GM20431 (cell line): Measurements from ENCODE around the gene LDLRAD4.

Experiments
- in situ Hi-C: fragments of 300-500 bp; cut with MseI, MboI; formaldehyde crosslinking; loops from one replicate; pipeline ENCODE4 v1.15.0; 2020; ENCODE audit warnings: low sequenced_read_pairs; ENCODE audit not compliant: unreplicated experiment

LDLRAD4 gene

DNA sequence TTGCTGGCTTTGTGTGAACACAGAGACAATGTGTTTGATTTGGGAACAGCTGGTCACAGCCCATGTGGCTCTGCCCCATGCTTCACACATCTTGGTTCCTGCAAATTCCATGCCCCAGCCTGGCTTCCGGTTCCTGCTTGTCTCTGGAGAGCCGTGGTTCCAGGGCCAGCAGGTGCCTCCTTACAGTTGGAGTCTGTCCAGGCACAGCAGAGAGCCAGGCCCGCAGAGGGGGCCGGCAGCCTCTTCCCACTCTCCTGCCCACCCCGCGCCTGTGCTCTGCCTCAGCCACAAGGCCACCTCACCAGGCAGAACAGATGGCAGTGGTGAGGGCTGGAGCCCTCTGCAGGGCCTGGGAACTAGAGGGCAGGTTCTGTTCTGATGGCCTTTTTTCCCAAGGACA, 81.5 kb downstream of the LDLRAD4 start:
- in situ Hi-C loops: no loop called here

DNA sequence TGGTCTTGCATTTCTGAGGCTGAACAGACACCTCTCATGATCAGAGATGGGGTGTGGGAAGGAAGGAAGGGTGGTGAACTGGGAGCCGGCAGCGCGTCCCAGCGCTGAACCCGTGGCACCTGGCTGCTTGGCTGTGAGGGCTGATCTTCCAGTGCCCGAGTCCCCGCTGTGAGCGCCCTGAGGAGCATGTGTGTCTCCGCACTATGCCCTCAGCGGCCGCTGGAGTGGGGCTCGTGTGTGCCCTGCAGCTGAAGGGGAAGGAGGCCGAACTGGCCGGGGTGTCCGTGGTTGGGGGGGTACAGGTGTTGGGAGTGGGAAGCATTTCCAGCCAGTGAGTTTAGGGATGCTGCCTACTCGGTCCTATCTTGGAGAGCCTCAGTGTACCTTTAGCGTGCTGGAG, 82.2 kb downstream of the LDLRAD4 start:
- in situ Hi-C loops: no loop called here

DNA sequence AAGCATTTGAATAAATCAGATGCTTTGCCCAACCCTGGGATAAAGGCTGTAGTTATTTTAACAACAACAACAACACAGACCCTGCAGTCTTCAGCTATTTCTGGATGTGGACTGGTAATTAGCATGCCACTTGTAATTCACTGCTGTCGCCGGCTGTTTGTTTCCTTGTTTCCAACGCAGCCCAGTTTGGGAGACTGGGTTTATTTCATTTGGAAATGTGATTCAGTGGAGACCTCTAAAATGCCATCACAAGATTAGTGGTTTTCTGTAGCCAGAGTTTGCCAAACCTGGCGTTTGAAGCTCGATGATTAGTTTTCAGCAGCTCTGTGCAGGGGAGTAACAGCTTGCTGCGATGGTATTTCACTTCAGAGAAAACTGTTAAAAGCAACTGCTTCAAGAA, 83.5 kb downstream of the LDLRAD4 start:
- in situ Hi-C loops: no loop called here

- in situ Hi-C loops: no loop called here
These were observed 84.1 kb downstream of the LDLRAD4 start for GRCh38 chr18:13302457-13303225.

GRCh38 chr18:13303756-13304364, 85.3 kb downstream of the LDLRAD4 start:
- in situ Hi-C loops: no loop called here

- in situ Hi-C loops: no loop called here
These were observed 86.7 kb downstream of the LDLRAD4 start for GRCh38 chr18:13305301-13305700.

GRCh38 chr18:13306583-13306982, 88.0 kb downstream of the LDLRAD4 start:
- in situ Hi-C loops: no loop called here

- in situ Hi-C loops: no loop called here
These were observed 89.8 kb downstream of the LDLRAD4 start for GRCh38 chr18:13308369-13308768.

- in situ Hi-C loops: no loop called here
These were observed 90.6 kb downstream of the LDLRAD4 start for GRCh38 chr18:13309031-13309747.

- in situ Hi-C loops: no loop called here
These were observed 91.4 kb downstream of the LDLRAD4 start for GRCh38 chr18:13309748-13310670.

DNA sequence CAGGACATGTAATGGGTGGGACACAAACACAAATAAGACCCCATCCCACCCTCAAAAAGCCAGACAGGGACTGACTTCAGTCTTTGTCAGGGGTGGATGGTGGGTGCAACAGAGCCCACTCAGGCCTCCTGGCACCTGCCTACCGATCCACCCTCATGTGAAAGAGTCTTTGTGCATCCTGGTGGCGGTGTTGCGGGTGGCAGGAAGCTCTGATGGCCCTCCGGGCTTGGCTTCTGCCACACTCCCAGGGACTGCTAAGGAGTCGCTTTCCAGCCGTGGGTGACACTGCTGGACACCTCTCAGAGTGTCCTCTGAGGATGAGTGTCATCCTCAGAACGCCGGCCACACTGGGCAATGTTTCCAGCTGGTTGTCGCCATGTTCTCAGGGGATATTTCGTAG, 92.6 kb downstream of the LDLRAD4 start:
- in situ Hi-C loops: no loop called here

- in situ Hi-C loops: no loop called here
These were observed 94.0 kb downstream of the LDLRAD4 start for GRCh38 chr18:13312515-13312914.

DNA sequence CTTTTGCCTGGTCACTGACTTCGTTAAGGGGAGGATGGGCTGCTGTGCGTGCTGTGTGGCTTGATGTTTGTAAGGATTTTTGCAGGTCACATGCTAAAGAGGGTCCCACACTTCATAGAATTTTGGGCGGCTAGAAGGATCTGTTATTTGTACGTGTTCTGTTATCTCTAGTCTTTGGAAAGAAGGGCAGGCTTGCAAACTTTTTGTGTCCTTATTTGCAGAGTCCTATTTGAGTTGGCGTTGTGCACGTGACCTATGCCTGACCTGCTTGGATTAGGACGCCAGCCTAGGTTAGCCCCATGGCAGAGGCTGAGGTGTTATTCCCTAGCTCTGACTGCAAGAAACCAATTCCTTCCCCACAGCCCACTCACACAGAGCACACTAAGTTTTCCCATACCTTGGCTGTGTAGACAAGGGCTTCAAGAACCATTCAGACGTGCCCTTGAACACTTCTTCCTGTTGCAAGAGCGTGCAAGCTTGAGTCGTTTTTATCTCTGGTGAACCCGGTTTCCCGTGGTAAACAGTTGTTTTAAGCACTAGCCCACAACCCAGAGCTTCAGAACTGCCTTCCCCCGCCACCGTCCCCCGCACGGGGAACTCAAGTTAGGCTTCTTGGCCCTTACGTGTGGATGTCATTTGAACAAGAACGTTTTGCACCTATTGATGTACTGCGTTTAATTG, 94.6 kb downstream of the LDLRAD4 start:
- in situ Hi-C loops: no loop called here

DNA sequence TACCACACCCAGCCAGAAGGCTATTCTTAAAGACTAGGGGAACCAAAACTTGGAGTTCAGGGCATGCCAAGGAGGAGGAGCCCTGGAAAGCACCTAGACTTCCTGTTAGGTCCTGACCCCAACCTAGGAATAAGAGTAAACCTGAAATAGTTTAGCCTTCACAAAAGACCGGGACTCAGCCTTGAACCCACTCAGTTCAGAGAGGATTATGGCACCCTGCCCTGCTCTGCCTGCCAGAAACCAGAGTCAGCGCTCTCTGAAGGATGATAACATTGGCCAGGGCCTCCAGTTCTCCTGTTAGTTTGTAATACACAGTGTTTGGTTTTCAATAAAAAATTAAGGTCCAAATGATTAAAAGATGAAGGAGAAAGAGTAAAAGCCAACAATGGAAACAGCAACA, 96.4 kb downstream of the LDLRAD4 start:
- in situ Hi-C loops: no loop called here

GRCh38 chr18:13316063-13316462, 97.5 kb downstream of the LDLRAD4 start:
- in situ Hi-C loops: no loop called here

DNA sequence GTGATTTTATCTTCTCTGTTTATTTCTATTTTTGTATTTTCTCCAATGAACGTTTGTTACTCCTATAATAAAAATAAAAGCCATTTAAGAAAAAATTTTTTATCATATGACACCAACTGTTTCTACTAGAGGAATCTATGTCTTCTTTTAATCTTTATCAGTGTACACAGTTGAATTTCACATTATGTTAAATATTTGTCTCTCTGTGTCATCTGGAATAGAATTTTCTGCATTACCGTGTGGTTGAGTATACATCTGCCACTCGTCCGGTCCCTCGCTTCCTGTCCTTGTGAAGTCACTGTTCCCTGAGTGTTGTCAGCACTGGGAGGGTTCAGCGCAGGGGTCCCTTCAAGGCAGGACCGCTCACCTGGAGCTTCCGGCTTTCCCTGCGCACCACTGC, 99.2 kb downstream of the LDLRAD4 start:
- in situ Hi-C loops: no loop called here

DNA sequence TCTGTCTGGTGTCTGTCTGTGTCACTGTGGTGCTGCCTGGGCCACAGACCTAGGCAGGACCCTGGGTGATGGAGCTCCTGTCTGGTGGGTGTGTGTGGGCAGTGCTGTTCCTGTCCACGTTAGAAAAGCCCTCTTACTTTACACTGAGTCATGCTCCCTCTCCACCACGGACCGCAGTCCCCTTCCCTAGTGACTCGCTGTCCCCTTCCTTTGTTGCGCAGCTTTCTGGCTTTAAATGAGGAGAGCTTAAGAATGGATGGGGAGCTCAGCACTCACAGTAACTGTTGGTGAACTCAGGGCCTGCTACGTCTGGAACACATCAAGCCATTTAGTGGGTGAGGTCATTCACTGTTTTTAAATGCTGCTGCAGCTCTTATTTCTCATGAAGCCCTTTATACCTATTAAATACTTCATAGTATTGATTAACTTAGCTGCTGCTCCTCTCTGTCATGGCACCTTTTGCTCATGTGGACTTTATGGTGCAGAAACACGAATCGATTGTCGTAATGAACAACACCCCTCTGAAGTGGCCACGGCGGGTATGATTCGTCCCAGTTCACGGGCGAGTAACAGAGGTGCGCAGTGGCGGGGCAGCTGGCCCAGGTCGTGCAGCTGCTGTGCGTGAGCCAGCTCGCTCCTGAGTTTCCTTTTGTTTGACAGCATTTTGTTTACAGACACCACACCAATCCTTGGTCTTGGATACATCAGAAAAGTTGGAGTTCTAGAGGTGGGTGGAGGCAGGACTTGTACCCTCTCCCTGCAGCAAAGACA, 100.4 kb downstream of the LDLRAD4 start:
- in situ Hi-C loops: no loop called here

DNA sequence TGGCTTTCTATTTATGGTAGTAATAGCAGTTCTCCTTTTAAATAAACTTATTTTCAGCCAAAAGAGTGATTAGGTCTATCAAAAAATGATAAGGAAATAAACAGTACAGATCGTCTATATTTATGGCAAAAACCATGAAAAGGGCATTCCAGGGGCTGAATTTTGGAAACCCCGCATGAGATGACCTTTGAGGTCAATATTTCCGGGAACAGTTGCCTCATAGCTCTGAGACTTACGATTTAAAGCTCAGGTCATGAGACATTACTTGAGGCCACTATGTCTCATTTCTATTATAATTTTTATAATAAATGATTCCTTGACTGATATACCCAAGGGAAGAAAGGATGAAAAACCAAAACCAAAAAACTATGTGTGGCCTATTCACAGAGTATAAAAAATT, 101.1 kb downstream of the LDLRAD4 start:
- in situ Hi-C loops: no loop called here

GRCh38 chr18:13320096-13320495, 101.5 kb downstream of the LDLRAD4 start:
- in situ Hi-C loops: no loop called here
